HG02943 (cell line): ENCODE results near the gene FAM180A.
"Not testable (repeated sequence)": the region's sequence is repeated elsewhere in the genome, so short reads cannot be mapped to it uniquely, and the experiment has no call there.

Source experiments
- ATAC-seq: cut with Tn5 transposase; IDR thresholded peaks from one replicate; pipeline ENCODE4 v1.9.1; 2021; ENCODE audit warnings: mild to moderate bottlenecking, low read depth, moderate library complexity; ENCODE audit not compliant: unreplicated experiment

FAM180A gene

DNA sequence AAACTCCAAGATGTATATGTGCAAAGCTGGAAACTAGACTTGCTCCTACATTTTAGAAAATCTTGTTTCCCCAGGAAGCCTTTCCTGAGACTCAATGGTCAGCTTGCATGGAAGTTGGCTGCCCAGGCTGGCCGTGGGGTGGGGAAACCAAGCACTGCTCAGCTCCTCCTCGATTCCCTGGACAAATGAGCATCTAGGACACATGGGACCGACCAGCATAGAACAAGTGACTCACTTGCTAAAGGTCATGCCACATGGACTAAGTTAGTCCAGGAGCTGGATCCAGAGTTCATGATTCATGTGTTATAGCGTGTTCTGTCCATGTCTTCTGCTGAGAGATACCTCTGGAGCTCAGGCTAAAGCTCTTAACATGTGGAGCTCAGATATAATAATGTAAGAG is 6.2 kb downstream of the FAM180A start:
- ATAC-seq = no peak

DNA sequence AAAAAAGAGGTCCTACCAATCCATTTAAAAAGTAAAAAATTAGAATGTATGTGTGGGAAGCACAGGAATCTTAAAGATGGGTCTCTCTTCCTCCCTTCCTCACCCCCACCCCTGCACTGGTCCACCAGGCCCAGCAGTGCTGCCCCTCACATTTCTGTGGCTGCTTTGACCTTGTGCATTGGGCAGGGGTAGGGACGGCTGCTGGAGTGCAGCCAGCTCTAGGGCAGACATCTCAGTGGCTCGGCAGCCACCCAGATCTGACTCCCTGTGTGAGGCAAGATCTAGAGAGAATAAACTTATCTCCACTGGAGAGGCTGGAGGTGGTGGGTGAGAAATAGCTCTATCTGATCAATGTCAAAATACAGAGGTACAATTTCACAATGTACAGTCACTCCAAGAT is 6.7 kb downstream of the FAM180A start:
- no peak for ATAC-seq

DNA sequence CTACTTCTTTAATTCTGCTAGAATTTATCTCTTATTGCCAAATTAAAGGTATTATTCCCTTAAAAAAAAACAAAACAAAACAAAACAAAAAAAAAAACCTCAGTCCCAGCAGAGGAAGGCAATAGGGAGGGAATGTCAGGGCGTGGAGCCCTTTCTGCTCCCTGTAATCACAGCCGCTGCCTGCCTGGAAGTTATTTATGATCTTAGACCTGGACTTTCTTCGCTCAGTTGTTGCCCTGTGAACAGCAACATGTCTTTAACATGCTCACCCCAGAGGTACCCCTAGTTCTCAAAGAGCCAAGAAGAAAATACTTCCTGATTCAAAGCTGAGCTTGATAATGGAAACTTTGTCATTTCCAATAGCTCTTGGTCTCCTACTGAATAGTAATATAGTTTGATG is 7.7 kb downstream of the FAM180A start:
- ATAC-seq = no peak

DNA sequence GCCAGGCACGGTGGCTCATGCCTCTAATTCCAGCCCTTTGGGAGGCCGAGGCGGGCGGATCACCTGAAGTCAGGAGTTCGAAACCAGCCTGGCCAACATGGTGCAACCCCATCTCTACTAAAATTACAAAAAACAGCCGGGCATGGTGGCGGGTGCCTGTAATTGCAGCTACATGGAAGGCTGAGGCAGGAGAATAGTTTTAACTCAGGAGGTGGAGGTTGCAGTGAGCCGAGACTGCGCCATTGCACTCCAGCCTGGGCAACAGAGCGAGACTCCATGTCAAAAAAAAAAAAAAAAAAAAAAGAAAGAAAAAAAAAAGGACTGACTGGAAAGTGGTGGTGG is 11.3 kb downstream of the FAM180A start:
- not testable (repeated sequence) for ATAC-seq

DNA sequence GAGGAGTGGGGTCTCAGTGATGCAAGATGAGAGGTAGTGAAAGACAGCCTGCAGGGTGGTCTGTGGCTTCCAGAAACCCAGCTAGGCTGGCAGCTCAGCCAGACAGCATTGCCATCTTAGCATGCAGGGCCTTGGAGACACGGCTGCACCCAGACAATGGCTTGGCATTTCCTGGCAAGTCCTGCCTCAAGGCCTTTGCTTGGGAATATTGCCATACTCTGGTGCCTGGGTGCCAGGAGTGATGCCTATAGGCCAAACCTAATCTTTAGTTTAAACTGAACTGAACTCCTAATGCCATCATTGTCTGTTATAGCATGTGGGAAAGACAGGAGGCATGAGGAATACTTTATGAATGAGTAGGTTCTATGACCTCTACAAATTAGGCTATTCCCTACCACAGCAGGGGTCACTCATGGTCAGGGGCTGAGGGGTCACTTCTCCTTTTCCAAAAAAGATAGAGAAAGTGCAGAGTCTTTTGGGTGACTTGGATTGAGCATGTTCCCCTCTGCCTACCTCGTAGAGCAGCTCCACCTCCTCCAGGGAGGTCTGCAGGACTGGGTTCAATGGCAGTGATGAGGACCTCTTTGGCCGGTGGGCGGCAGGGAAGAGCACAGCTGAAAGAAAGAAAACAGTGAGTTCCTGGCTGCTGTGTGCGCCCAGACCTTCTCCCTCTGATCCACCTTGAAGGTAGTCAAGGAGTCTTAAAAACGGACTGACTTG is 11.9 kb downstream of the FAM180A start:
- no peak for ATAC-seq

DNA sequence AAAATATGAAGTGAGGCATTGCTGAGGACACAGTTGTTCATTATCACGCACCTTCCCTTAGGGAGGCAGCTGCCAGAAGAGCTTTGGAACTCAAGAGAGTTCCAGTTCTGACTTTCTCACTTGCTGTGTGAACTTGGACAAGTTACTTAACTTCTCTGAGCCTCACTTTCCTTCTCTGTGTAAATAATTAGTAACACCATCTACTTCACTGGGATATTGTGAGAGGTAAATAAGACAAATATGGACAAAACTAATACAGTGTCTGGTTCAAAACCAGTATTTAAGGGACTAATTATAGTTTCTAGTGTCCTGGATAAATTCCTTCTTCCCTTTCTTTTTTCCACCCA is 14.3 kb downstream of the FAM180A start:
- ATAC-seq = no peak

DNA sequence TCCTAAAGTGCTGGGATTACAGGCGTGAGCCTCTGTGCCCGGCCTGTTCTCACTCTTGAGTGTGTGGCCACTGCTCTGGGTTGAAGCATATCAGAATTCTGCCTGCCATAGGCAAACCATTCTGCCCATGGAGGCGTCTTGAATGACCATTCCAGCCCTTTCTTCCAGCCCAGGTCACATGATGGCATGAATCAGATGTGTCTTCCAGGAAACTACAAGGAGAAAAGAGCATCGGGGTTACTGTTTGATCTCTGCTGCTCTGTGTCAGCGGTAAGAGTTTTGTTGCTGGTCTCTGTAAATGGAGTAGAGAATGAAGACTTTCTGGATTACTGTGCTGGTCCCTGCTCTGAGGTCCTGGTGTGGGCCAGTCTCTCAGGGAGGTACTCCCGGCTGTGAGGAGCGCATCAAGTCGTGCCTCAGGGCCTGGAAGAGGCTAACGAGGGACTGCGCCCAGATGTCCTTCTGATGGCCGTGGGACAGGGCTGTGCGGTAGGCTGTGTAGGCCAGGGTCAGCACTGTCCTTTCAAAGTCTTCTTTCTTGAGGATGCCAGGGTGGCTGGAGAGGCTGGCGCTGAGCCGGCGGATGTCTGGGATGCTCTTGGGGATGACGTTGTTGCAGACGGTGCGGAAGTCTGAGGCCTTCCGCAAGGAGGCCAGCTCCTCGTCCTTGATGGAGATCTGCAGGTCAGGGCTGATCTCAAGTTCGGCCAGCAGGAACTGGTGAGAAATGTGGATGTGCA is 14.8 kb downstream of the FAM180A start:
- ATAC-seq = no peak

DNA sequence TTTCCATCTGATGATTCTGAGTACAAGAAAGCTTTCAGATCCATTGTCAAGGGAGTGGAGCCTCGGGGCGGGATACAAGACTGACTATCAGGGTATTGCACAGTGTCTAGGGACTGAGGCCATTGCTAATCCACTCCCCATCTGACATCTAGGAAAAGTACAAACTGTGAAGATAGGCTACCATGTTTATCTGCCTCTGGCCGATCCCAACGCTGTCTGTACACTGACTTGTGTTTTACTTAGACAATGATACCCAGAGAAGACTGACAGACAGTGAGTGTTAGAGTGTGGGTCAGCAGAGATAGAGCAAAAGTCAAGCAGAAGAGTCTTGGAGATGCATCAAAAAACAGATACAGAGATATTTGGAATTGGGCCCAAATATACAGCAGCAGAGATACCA is 17.5 kb downstream of the FAM180A start:
- ATAC-seq = no peak

DNA sequence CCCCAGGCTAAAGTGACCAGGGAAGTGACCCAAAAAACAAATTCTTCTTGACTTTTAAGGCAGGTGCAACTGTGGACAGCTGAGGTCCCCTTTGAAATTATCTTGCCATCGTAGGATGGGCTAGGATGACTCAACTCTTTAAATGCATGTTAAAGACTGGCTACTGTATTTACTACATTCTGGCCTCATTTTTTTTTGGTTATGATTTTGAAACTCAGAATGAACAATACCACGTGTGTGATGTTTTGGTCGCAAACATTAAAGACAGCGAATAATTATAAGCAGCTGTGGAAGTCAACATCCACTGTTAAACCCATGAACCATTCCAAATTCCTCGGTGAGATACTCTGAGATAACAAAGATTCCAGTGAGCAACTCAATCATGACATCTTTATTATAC is 19.4 kb downstream of the FAM180A start:
- ATAC-seq = no peak

DNA sequence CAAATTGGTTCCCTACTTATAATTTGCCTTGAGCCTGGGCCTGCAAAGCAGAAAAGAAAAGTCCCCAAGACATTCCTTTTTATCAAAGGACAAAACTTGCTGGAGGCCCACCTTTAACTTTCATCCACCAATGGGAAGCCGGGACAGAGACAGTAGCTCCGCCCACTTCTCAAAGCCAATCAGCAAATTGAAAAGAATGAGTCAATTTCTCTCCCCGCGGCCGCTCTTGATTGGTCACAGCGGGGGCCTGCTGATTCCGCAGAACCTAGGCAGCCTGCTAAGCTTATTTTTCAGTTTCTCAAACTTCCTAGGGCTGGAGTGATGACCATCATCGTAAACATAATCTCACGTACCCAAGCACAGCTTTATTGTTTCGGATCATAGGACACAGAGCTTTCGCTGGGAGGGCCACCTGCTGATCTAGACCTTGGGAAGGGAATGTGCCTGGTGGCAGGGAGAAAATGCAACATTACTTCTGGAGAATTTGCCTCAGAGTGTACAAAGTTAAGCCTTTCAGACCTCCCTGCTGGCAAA is 20.4 kb downstream of the FAM180A start, which contains the start of gene SLC13A4:
Gene SLC13A4, minus strand, starts transcription at position 51 of the 534 bp plus-strand sequence. CDS start 690 bp downstream, outside the sequence.
- ATAC-seq = no peak

DNA sequence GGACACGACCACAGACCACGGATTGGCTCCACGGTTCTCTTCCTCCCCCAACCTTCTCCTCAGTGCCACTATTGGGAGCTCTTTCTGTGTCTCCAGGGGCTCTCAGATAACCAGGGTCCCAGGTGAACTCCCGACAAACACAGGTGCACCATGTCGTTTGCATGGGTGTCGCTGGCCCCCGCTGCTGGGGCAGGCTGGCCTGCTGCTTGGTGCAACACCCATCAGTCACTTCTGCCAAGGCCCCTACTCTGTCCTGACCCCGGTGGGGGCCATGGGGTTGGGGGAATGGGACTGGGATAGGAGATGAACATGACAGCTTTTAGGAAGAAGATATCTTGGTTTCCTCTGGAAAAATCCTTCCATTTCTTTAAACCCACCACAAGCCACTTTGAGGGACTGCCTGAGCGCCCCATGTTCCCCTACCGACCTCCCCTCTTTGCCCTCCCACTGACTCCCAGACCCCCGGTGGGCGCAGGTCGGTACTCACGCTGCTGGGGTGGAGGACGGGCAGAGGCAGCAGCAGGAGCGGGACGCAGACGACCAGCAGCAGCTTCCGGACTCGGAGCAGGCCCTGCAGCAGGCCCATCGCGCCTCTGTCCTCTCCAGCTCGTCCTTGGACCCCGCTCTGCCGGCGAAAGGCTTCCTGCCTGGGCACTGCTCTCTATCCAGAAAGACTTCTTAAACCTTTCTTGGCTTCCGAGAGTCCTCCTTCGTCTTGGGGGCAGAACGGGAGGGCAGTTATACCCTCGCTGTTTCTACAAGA is 21.5 kb downstream of the FAM180A start:
- no peak for ATAC-seq

DNA sequence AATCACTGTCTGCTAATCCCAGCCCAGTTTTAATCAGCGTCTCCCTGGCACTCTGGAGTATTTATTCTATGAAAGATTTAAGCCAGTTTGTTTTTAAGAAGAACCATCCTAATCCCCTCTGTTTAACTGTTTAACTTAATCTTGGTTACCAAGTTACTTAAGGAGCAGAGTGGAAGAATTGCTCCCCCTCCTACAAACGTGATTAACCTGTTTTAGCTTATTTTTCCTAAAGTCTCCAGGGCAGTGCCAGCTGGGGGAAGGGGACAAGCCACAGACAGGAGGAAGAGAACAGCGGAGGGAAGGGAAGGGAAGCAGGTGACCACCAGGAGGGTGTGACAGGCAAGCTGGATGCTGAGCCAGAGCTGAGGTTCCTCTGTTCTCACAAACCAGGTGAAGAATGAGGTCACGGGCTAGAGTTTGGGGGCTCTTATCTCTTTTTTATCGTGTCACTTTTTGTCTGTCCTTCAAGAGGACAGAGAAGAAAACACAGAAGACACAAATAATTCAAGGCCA is 22.3 kb downstream of the FAM180A start:
- no peak for ATAC-seq

DNA sequence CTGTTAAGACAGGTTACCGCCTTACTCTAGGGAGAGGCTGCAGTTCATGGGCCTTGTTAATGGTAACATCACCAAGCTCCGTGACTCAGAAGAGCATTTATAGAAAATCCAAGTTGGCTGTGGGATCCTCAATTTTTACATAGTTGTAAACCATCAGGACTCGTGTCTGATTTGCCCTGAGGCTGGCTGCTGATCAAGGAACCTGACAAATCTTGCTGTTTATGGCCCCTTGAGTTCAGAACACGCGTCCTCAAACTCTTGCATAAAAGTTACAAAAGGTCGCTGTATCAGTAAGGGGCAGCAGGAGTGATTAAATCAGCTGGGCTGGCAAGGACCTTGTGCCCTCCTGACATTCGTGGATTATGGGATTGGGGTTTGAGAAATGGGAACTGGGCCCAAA is 25.2 kb downstream of the FAM180A start:
- ATAC-seq = no peak

DNA sequence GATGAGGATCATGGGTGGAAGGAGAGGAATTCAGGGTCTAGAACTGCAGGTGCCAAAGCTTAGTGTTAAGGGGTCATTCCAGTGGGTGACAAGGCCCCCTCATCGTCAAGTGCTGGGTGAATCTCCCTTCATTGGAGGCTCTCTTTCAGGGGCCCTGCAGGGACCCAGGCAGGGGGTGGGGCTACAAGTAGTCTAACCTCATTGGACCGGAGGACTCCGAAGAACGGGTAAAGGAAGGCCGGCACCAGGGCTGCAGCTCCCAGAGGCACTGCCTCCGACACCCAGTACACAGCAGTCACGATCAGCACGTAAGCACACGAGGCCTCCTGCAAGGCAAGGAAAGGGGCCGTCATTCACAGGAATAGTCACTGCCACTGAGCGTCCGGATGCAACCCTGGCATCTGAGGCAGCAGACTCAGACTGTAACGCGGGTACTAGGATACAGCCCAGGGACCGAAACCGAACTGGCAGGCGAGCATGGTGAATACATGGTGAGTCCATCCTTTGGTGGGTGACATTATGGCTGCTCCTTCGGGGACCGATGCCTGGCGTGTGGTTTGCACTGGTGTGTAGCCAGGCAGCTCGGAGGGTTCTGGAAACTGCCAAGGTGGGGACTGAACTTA is 27.3 kb downstream of the FAM180A start:
- ATAC-seq = no peak

DNA sequence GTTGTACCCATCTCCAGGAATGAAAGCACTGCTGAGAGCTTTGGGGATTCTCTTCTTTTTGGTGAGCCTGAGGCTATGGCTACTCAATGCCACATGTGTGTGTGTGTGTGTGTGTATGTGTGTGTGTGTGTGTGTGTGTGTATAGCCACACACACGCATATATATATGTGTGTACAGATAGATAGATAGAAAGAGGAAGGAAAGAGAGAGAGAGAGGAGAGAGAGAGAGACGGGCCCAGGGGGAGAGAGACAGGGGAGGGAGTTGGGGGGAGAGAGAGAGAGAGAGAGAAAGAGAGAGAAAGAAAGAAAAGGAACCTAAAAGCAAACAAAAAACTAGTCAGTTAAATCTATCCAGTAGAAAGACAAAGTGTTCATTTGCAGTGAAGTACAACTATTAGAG is 28.9 kb downstream of the FAM180A start:
- no peak for ATAC-seq

DNA sequence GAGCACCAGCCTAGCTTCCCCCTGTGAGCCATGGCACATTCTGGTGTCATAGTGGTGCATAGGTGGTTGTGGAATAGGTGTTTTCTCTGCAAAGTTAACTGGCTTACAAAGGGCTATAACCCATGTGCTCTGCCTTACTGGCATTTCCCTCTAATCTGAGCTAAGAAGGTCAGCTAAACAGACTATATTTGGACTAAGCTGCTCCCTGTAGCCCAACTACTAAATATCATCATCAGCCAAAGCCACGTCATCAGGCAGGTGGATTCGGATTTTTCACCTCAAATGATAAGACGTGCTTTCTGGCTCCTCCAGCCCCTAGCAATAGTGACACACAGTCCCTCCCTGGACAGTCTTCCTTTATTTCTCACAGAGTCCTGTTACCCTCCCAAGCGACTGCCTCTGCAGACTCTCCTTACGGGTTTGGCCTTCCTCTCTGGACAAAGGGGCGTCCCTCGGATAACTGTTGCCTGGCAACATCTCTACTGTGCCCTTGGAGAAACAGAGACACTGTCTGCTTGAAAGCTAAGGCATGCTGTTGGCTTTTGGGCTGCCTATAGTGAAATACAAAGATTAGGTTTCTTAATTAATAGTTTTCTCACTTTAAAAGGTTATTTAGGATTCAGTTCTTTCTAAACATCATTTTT is 29.7 kb downstream of the FAM180A start:
- no peak for ATAC-seq

DNA sequence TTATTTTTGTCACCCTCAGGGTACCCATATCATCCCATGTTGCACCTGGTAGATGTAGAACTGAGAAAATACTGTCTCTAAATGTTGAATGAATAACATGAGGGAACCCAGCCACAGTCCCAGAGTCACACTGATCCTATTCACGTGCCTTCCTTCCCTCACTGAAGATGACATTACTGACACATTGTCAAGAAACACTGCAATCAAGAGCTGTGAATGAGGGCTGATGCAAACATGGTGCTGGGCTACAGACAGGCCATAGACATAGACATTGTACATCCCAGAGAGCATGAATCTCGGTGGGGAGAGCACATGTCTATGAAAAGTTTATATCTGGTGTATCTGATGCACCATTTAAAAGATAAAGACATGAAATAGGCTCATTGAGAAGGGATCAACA is 30.4 kb downstream of the FAM180A start:
- no peak for ATAC-seq

DNA sequence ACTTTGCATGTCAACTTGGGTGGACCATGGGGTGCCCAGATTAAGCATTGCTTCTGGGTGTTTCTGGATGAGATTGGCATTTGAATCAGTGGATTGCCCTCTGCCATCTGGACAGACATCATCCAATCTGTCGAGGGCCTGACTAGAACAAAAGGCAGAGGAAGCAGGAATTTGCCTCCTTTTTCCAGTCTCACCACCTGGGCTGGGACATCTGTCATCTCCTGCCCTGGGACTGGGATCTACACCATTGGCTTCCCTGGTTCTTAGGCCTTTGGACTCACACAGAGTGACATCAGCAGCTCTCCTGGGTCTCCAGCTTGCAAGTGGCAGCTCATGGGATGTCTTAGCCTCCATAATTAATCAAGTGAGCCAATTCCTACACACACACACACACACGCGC is 30.9 kb downstream of the FAM180A start:
- ATAC-seq = no peak

DNA sequence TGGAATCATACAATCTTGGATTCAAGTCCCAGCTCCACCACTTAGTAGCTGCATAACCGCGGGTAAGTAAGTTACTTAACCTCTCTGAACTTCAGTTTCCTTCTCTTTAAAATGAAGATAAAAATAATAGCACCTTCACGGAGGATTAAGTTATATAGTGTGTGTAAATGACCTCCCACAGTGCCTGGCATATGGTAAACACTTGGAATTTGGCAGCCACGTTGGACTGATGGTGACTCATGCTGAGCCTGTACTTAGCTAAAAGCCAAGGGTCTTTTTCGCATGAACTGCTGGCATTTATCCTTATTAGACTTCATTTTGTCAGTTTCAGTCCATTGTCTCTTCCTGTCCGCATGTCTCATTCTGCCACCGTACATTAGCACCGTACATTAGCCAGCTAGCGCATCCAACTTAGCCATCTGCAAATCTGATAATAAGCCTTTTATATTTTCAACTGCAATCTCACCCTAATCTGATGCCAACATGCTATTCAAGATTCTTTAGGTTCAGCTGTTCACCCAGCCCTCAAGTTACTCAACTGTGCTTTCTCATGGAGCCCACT is 31.9 kb downstream of the FAM180A start:
- no peak for ATAC-seq

DNA sequence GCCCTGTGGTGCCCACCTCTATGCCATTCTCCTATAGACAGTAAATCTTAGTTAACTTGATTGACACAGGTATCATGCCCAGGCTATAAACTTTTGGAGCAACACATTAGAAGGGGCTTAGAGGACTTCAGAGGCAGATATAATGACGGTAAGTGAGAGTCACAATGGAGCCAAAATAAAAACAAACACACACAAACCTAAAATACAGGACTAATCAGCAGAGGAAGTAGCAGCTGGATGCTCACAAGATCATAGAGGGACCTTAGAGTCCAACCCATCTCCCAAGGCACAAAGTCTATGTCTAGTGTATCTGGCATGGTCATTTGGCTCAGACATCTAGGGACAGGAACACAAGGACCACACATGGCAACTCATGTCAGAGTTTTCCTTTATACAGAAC is 32.9 kb downstream of the FAM180A start:
- no peak for ATAC-seq
